SU-DHL-6 (cell line): ENCODE results near the gene LAMA2.

Source experiments
- H2AFZ ChIP-seq: fragments of 200-600 bp; sonication (generic); 2 replicates; pipeline ENCODE4 v1.6.1; 2014; ENCODE audit warnings: low read depth, mild to moderate bottlenecking, moderate library complexity, mixed read lengths, antibody characterized with exemption, low read length; ENCODE audit not compliant: severe bottlenecking
- H3F3A ChIP-seq: fragments of 200-600 bp; shearing (Covaris generic); 2 replicates; pipeline ENCODE4 v1.6.0; 2016; ENCODE audit warnings: antibody characterized with exemption, mild to moderate bottlenecking; ENCODE audit not compliant: insufficient read depth
- H3K27ac ChIP-seq: fragments of 200-600 bp; sonication (generic); 2 replicates; pipeline ENCODE4 v1.5.1; 2016; ENCODE audit warnings: low read depth, mild to moderate bottlenecking, low read length, moderate library complexity, mixed read lengths
- H3K27me3 ChIP-seq: fragments of 200-600 bp; sonication (generic), shearing (Covaris generic); 2 replicates; pipeline ENCODE4 v1.6.0; 2014; ENCODE audit warnings: mild to moderate bottlenecking, low read length
- H3K36me3 ChIP-seq: fragments of 200-600 bp; sonication (generic); 2 replicates; pipeline ENCODE4 v1.6.1; 2014; ENCODE audit warnings: mild to moderate bottlenecking, low read length, mixed read lengths
- H3K4me2 ChIP-seq: fragments of 300-600, 200-600 bp; shearing (Covaris generic), sonication (generic); 2 replicates; pipeline ENCODE4 v1.6.0; 2014; ENCODE audit warnings: low read length, low read depth, mild to moderate bottlenecking; ENCODE audit not compliant: poor library complexity, severe bottlenecking
- H3K4me3 ChIP-seq: fragments of 200-600 bp; sonication (generic); 2 replicates; pipeline ENCODE4 v1.5.1; 2014; ENCODE audit warnings: antibody characterized with exemption, low read length, mild to moderate bottlenecking, mixed read lengths; ENCODE audit not compliant: insufficient read depth, poor library complexity, severe bottlenecking
- H3K79me2 ChIP-seq: fragments of 200-600 bp; sonication (generic); 2 replicates; pipeline ENCODE4 v1.6.1; 2014; ENCODE audit warnings: mild to moderate bottlenecking, low read length, moderate library complexity; ENCODE audit not compliant: insufficient read depth
- H3K9ac ChIP-seq: fragments of 200-600 bp; sonication (generic); 2 replicates; pipeline ENCODE4 v1.7.0; 2014; ENCODE audit warnings: mild to moderate bottlenecking, low read length
- H3K9me2 ChIP-seq: fragments of 200-600 bp; sonication (generic); replicated peaks from 2 replicates; pipeline ENCODE4 v1.6.1; 2014; ENCODE audit warnings: low read length; ENCODE audit not compliant: insufficient read depth
- H3K9me3 ChIP-seq: fragments of 200-600 bp; sonication (generic); 2 replicates; pipeline ENCODE4 v1.6.1; 2014; ENCODE audit warnings: low read length, mixed read lengths; ENCODE audit not compliant: insufficient read depth
- H4K20me1 ChIP-seq: fragments of 200-600 bp; sonication (generic); 2 replicates; pipeline ENCODE4 v1.6.1; 2014; ENCODE audit warnings: low read depth, mild to moderate bottlenecking, antibody characterized with exemption, low read length, moderate library complexity, mixed read lengths
- CTCF ChIP-seq: fragments of 200-600 bp; sonication (generic); IDR thresholded peaks from one replicate; pipeline ENCODE4 v1.5.1; 2017; ENCODE audit warnings: antibody characterized with exemption, mild to moderate bottlenecking, low read length, moderate library complexity; ENCODE audit not compliant: insufficient read depth, poor library complexity, severe bottlenecking
- EZH2phosphoT487 ChIP-seq: fragments of 200-600 bp; sonication (generic), shearing (Covaris generic); conservative IDR thresholded peaks from 2 replicates; pipeline ENCODE4 v1.6.1; 2018; ENCODE audit warnings: mild to moderate bottlenecking, antibody characterized with exemption, low read length, moderate library complexity, mixed read lengths

Gene LAMA2

GRCh38 chr6:129426343-129426742 lies 543.4 kb downstream of the LAMA2 start:
- Histone ChIP-seq H3K4me2 (no peak overlapping the region), H3K4me3 (no peak overlapping the region), H2AFZ (no peak overlapping the region), H3K27me3 (no peaks in the 10 kb centered on the region), H3K9me3 (no peaks in the 10 kb centered on the region), H4K20me1 (no peaks in the 10 kb centered on the region), H3K79me2 (no peaks in the 10 kb centered on the region), H3K9me2 (no peaks in the 10 kb centered on the region), H3K27ac (no peak overlapping the region), H3K9ac (no peak overlapping the region), H3K36me3 (no peaks in the 10 kb centered on the region), H3F3A (no peaks in the 10 kb centered on the region)
- TF ChIP-seq EZH2phosphoT487 (no peak), CTCF (no peak)

GRCh38 chr6:129429956-129430355 lies 547.0 kb downstream of the LAMA2 start:
- H3K9me3 ChIP-seq, result no peaks in the 10 kb centered on the region
- no peaks in the 10 kb centered on the region for H3K79me2 ChIP-seq
- no peaks in the 10 kb centered on the region for H3K27me3 ChIP-seq
- no peaks in the 10 kb centered on the region for H4K20me1 ChIP-seq
- TF ChIP-seq CTCF (no peak), EZH2phosphoT487 (no peak)
- no peak overlapping the region for H3K4me2 ChIP-seq
- H3K27ac ChIP-seq, result no peak overlapping the region
- no peaks in the 10 kb centered on the region for H3K36me3 ChIP-seq
- no peak overlapping the region for H2AFZ ChIP-seq
- H3F3A ChIP-seq, result no peaks in the 10 kb centered on the region
- H3K9ac ChIP-seq, result no peak overlapping the region
- no peak overlapping the region for H3K4me3 ChIP-seq
- H3K9me2 ChIP-seq, result no peaks in the 10 kb centered on the region

- no peaks in the 10 kb centered on the region for H3K9me3 ChIP-seq
- H3F3A ChIP-seq, result no peaks in the 10 kb centered on the region
- no peaks in the 10 kb centered on the region for H3K36me3 ChIP-seq
- no peak overlapping the region for H3K9ac ChIP-seq
- H3K27ac ChIP-seq, result no peak overlapping the region
- H3K4me2 ChIP-seq, result no peak overlapping the region
- no peaks in the 10 kb centered on the region for H3K27me3 ChIP-seq
- TF ChIP-seq EZH2phosphoT487, result no peak
- no peak for TF ChIP-seq CTCF
- H4K20me1 ChIP-seq, result no peaks in the 10 kb centered on the region
- no peak overlapping the region for H2AFZ ChIP-seq
- H3K9me2 ChIP-seq, result no peaks in the 10 kb centered on the region
- no peak overlapping the region for H3K4me3 ChIP-seq
- no peaks in the 10 kb centered on the region for H3K79me2 ChIP-seq
Measured at GRCh38 chr6:129432738-129433137, 549.8 kb downstream of the LAMA2 start.

GRCh38 chr6:129434091-129434490 lies 551.2 kb downstream of the LAMA2 start:
- Histone ChIP-seq H2AFZ (no peak overlapping the region), H3K27me3 (no peaks in the 10 kb centered on the region)
- TF ChIP-seq CTCF (no peak), EZH2phosphoT487 (no peak)

More at GRCh38 chr6:129434091-129434490, 551.2 kb downstream of the LAMA2 start:
- no peaks in the 10 kb centered on the region for H3K9me3 ChIP-seq
- no peak overlapping the region for H3K4me3 ChIP-seq
- no peak overlapping the region for H3K4me2 ChIP-seq
- H3K9me2 ChIP-seq, result no peaks in the 10 kb centered on the region
- H3F3A ChIP-seq, result no peaks in the 10 kb centered on the region
- H3K79me2 ChIP-seq, result no peaks in the 10 kb centered on the region
- H3K36me3 ChIP-seq, result no peaks in the 10 kb centered on the region
- H3K27ac ChIP-seq, result no peak overlapping the region
- H3K9ac ChIP-seq, result no peak overlapping the region
- H4K20me1 ChIP-seq, result no peaks in the 10 kb centered on the region
